ENCODE measurements around the gene PCSK9. TPM values are rescaled to one million over a fixed set of nuclear protein-coding genes. Genes with fewer than 3 reads are reported as not detected.

Gene PCSK9
- total and polyA plus RNA-seq, 2 of the 13 experiments (the other 11 are each of a cell fraction or from before 2014, with no cell fraction given) = 33.3 to 80.5 TPM

GRCh38 chr1:55055951-55056631, 16.7 kb downstream of the PCSK9 start (continued):
- TF ChIP-seq ZNF468 (CRISPR knock-in tag; IDR thresholded peaks at IDR 0.05) (no peak), ZNF414 (CRISPR knock-in tag; IDR thresholded peaks at IDR 0.05) (no peak), HMG20A (CRISPR knock-in tag; IDR thresholded peaks at IDR 0.05; ENCODE audit: borderline replicate concordance) (no peak), ZNF275 (CRISPR knock-in tag; IDR thresholded peaks at IDR 0.05; ENCODE audit: borderline replicate concordance) (no peak), ZNF136 (CRISPR knock-in tag; IDR thresholded peaks at IDR 0.05; ENCODE audit: low read depth) (no peak)

- no peak overlapping the region for H2AFZ ChIP-seq (ENCODE audit: low read length)
- intact Hi-C loops (cut with micrococcal nuclease; ENCODE audit: unreplicated experiment) (no loop called here), in situ Hi-C loops (cut with HindIII; ENCODE audit: extremely low pct_ligation_motif_present, low pct_unique_long_range_greater_than_20kb) (no loop called here)
- no peak overlapping the region for H3K9ac ChIP-seq (ENCODE audit: insufficient read depth, low read depth, low read length)
- H4K20me1 ChIP-seq (ENCODE audit: insufficient read depth, low read length) = peaks cover 3% of the 10 kb centered on the region; the same call in 1 of the 2 replicates
- no peak overlapping the region for H3K4me2 ChIP-seq (ENCODE audit: low read depth, low read length)
- WGBS (ENCODE audit: low lambda C conversion rate) = 97% methylated on average over 16 of the region's 20 CpGs
- no peak overlapping the region for H3K27ac ChIP-seq (ENCODE audit: extremely low read length, insufficient read depth, low read length)
- DNase-seq (ENCODE audit: low spot score) = no peak
- POLR2A ChIA-PET = no interaction called here
- CTCF ChIA-PET (ENCODE audit: low intra/inter-chr PET ratio, low total read pairs) = no interaction called here
- H3K36me3 ChIP-seq (replicated peaks in 1 of 2; ENCODE audit: control insufficient read depth in 1 of 2, insufficient read depth in 2 of 2, low read length in 2 of 2) = peaks cover 10 to 66% of the 10 kb centered on the region in 2 experiments; a peak in 4 of 5 replicates
- no peaks in the 10 kb centered on the region for H3K9me3 ChIP-seq (ENCODE audit: low read length)
- no peak overlapping the region for H3K4me3 ChIP-seq (replicated peaks in 1 of 3; ENCODE audit: insufficient read depth in 1 of 3, low read depth in 2 of 3, low read length in 3 of 3)
- no peak for FAIRE-seq
- peaks cover 26% of the 10 kb centered on the region for H3K4me1 ChIP-seq (ENCODE audit: insufficient read depth, low read length)
- ATAC-seq = no peak
- no TSS peak for BruUV-seq (replicated peaks)
- TF ChIP-seq SRSF1 (optimal IDR thresholded peaks at IDR 0.05; ENCODE audit: low read depth, low read length) = no peak
- no peak for TF ChIP-seq HNF1B (CRISPR knock-in tag; IDR thresholded peaks at IDR 0.05)
- TF ChIP-seq ATF1 (CRISPR knock-in tag; IDR thresholded peaks at IDR 0.05) = no peak
- no peak for TF ChIP-seq GFI1 (CRISPR knock-in tag; IDR thresholded peaks at IDR 0.05; ENCODE audit: borderline replicate concordance)
- no peak for TF ChIP-seq ZNF839 (CRISPR knock-in tag; IDR thresholded peaks at IDR 0.05; ENCODE audit: borderline replicate concordance)
- H3K27me3 ChIP-seq (ENCODE audit: control insufficient read depth in 1 of 2, insufficient read depth in 2 of 2, low read length in 2 of 2) = no peaks in the 10 kb centered on the region
- no peaks in the 10 kb centered on the region for H3K79me2 ChIP-seq (ENCODE audit: insufficient read depth, low read length)
Observed at GRCh38 chr1:55056632-55056992, 17.3 kb downstream of the PCSK9 start.
